Measurements from ENCODE around the gene CCNY.

DNA sequence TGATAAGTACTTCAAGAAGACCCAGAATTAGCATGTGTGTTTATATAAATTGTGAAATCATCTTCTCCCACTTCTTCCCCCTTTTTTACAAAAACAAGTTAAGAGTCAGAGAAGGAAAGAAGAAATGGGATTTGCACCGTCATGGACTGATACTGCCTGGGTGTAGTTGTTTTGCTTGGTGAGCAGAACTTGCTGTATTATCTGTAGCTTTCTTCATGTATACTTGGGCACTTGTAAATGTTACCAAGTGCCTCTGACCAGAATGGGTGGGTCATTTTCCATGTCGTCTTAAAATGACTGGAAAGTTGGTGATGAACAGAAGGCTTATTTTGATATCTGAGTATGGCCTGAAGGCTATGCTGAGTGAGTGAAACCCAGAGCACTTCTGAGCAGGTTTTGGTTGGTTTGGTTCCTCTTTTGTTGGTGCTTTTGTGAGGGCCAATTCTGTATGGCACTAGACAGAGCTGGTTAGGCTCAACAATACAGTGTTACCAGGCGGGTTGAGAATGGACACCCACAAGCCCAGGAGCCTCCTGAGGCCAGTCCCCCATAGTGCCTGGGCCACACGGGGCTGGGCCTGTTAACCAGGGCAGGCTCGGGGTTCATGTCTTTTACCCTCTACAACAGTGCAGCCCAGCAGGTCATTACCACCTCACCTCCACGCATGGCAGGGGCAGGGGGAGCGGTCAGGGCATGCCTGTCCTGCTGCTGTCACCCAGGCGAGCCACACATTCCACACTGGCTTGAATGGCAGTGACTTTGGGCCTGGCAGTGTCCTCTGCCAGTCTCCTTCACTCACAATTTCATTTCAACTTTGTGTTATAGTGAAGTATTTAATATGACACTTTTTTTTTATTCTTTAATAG lies 115.1 kb downstream of the CCNY start:
- TF ChIP-seq CTCF (IDR thresholded peaks at IDR 0.05): no peak
- TF ChIP-seq POLR2A (IDR thresholded peaks at IDR 0.05): no peak
